HepG2 (cell line): ENCODE data around the gene NEGR1. TPM values are rescaled to one million over a fixed set of nuclear protein-coding genes. Genes with fewer than 3 reads are reported as not detected.
A peak's percentile ranks its signal among the peaks of the same experiment; 100 is the strongest.

Experiments used
- ATAC-seq: fragments of 200-7000 bp; cut with Tn5 transposase; 3 replicates; pipeline ENCODE4 v1.9.1; 2020; ENCODE audit warnings: mild to moderate bottlenecking, moderate library complexity
- BruUV-seq: library from RNA; stranded (reverse); fragments of 400-500 nt; replicated peaks from 2 replicates; lab custom pipeline; 2021; lab: Mats Ljungman, UMichigan
- CTCF ChIA-PET: fragments of 300-600 bp; formaldehyde crosslinking; extraction: SDS; loops from one replicate; lab custom pipeline; 2021; ENCODE audit warnings: low total read pairs, inconsistent platforms, low intra/inter-chr PET ratio; lab: Yijun Ruan, JAX
- POLR2A ChIA-PET: fragments of 350-600 bp; sonication (Branson Sonifier 250); formaldehyde crosslinking; loops from one replicate; lab custom pipeline; 2020; ENCODE audit warnings: antibody characterized with exemption, inconsistent platforms; lab: Yijun Ruan, JAX
- DNase-seq: peaks from one replicate; pipeline ENCODE4 v3.0.0-alpha.2; 2015; ENCODE audit warnings: low spot score
- FAIRE-seq: peaks from 3 replicates; lab custom pipeline; 2011; peaks lifted over from hg19 to GRCh38; lab: Jason Lieb, UNC
- H2AFZ ChIP-seq: one replicate; pipeline ENCODE4 v1.6.1; 2011; ENCODE audit warnings: low read length, inconsistent platforms
- H3K27ac ChIP-seq: fragments of 300-600 bp; 3 replicates; pipeline ENCODE4 v1.8.0; 2011; ENCODE audit warnings: mixed run types, mild to moderate bottlenecking, mixed read lengths, low read length, inconsistent platforms; ENCODE audit not compliant: insufficient read depth; ENCODE audit errors: extremely low read length
- H3K27me3 ChIP-seq, 2 experiments: fragments of 200-600 bp in 1 of 2; 2 replicates in 1 of 2; 3 replicates in 1 of 2; pipeline versions ENCODE4 v1.6.0 to v1.8.0; 2011; ENCODE audit warnings: low read length in 2 of 2, mild to moderate bottlenecking in 2 of 2, moderate library complexity in 2 of 2, inconsistent platforms in 1 of 2; ENCODE audit not compliant: insufficient read depth in 2 of 2, control insufficient read depth in 1 of 2
- H3K36me3 ChIP-seq, 2 experiments: fragments of 200-600 bp in 1 of 2; replicated peaks in 1 of 2; 2 replicates in 1 of 2; 3 replicates in 1 of 2; pipeline versions ENCODE4 v1.5.1 to v1.8.0; 2011; ENCODE audit warnings: low read length in 2 of 2, inconsistent platforms in 1 of 2; ENCODE audit not compliant: insufficient read depth in 2 of 2, control insufficient read depth in 1 of 2
- H3K4me1 ChIP-seq: 2 replicates; pipeline ENCODE4 v1.5.1; 2012; ENCODE audit warnings: low read length, inconsistent platforms; ENCODE audit not compliant: insufficient read depth
- H3K4me2 ChIP-seq: 2 replicates; pipeline ENCODE4 v1.6.0; 2011; ENCODE audit warnings: low read depth, low read length, inconsistent platforms
- H3K4me3 ChIP-seq, 3 experiments: fragments of 200-600 bp in 1 of 3; sonication (generic), shearing (Covaris generic) in 1 of 3; replicated peaks in 1 of 3; 2 replicates each; pipeline ENCODE4 v1.5.1; 2011 to 2016; ENCODE audit warnings: low read length in 3 of 3, inconsistent platforms in 2 of 3, low read depth in 2 of 3, mild to moderate bottlenecking in 2 of 3, control low read depth in 1 of 3, mixed read lengths in 1 of 3; ENCODE audit not compliant: insufficient read depth in 1 of 3
- H3K79me2 ChIP-seq: one replicate; pipeline ENCODE4 v1.6.1; 2011; ENCODE audit warnings: low read length, inconsistent platforms; ENCODE audit not compliant: insufficient read depth
- H3K9ac ChIP-seq: 2 replicates; pipeline ENCODE4 v1.6.0; 2011; ENCODE audit warnings: mild to moderate bottlenecking, low read depth, low read length, inconsistent platforms; ENCODE audit not compliant: insufficient read depth
- H3K9me3 ChIP-seq: 2 replicates; pipeline ENCODE4 v1.5.1; 2012; ENCODE audit warnings: mild to moderate bottlenecking, low read length
- H4K20me1 ChIP-seq: 2 replicates; pipeline ENCODE4 v1.6.0; 2011; ENCODE audit warnings: inconsistent platforms, mild to moderate bottlenecking, low read length, moderate library complexity; ENCODE audit not compliant: insufficient read depth
- ATF3 ChIP-seq: sonication (generic); formaldehyde crosslinking; IDR thresholded peaks from 2 replicates; pipeline ENCODE4 v1.4.0; 2020; ENCODE audit warnings: missing genetic modification reagents
- ATM ChIP-seq: fragments of 450-650 bp; IDR thresholded peaks from 2 replicates; pipeline ENCODE4 v1.7.1; 2017; ENCODE audit warnings: mild to moderate bottlenecking, borderline replicate concordance
- HOXD1 ChIP-seq: sonication (generic); formaldehyde crosslinking; IDR thresholded peaks from 2 replicates; pipeline ENCODE4 v1.5.0; 2020; ENCODE audit warnings: missing genetic modification reagents
- MAFF ChIP-seq: IDR thresholded peaks from 2 replicates; pipeline ENCODE4 v1.6.1; 2011; ENCODE audit warnings: low read depth, low read length, improper control_type of control experiment
- MAFK ChIP-seq, 2 experiments: IDR thresholded peaks in 1 of 2; conservative IDR thresholded peaks in 1 of 2; 2 replicates each; pipeline ENCODE4 v1.6.1; 2011; ENCODE audit warnings: improper control_type of control experiment in 2 of 2, low read length in 2 of 2
- MTF1 ChIP-seq: sonication (generic); formaldehyde crosslinking; IDR thresholded peaks from 2 replicates; pipeline ENCODE4 v1.5.0; 2020; ENCODE audit warnings: missing genetic modification reagents
- SRSF4 ChIP-seq: fragments of 200-400 bp; formaldehyde crosslinking; IDR thresholded peaks from one replicate; pipeline ENCODE4 v1.6.1; 2018; ENCODE audit warnings: mild to moderate bottlenecking, low read depth, low read length, moderate library complexity; ENCODE audit not compliant: poor library complexity, severe bottlenecking
- ZBTB39 ChIP-seq: sonication (generic); formaldehyde crosslinking; IDR thresholded peaks from 2 replicates; pipeline ENCODE4 v1.5.0; 2020; ENCODE audit warnings: missing genetic modification reagents
- ZFP1 ChIP-seq: IDR thresholded peaks from 2 replicates; pipeline ENCODE4 v1.6.1; 2016
- ZFYVE20 ChIP-seq: sonication (generic); formaldehyde crosslinking; IDR thresholded peaks from 2 replicates; pipeline ENCODE4 v1.8.0; 2023; ENCODE audit warnings: low read depth, mild to moderate bottlenecking, moderate library complexity, missing genetic modification reagents, borderline replicate concordance
- ZNF101 ChIP-seq: sonication (generic); formaldehyde crosslinking; IDR thresholded peaks from 2 replicates; pipeline ENCODE4 v1.4.0; 2020; ENCODE audit warnings: mild to moderate bottlenecking, low read depth, missing genetic modification reagents, borderline replicate concordance
- WGBS: methylation state at CpG from one replicate; pipeline ENCODE4 v1.1.6; 2017; ENCODE audit warnings: low lambda C conversion rate; 5-methylcytosine and 5-hydroxymethylcytosine counted together
- in situ Hi-C: cut with HindIII; loops from 2 replicates; pipeline ENCODE4 v1.10.0; 2017; ENCODE audit warnings: low pct_unique_long_range_greater_than_20kb; ENCODE audit not compliant: extremely low pct_ligation_motif_present
- intact Hi-C: fragments of 100-400 bp; cut with micrococcal nuclease; formaldehyde crosslinking; loops from one replicate; pipeline ENCODE4 v1.10.0; 2022; ENCODE audit not compliant: unreplicated experiment
- polyA plus RNA-seq, 8 experiments: library from polyadenylated mRNA; depleted of rRNA in 3 of 8; stranded (reverse) in 7 of 8; unstranded in 1 of 8; fragments of >200 nt; fragmentation: Illumina TruSeq in 4 of 8; extraction: Trizol in 4 of 8; gene quantifications; 2 replicates each; pipeline versions ENCODE4 v1.2.1 to v1.2.3, GENCODE V29; 2011 to 2016; ENCODE audit warnings: low read depth in 4 of 8, missing spikeins in 1 of 8, mixed read lengths in 1 of 8; ENCODE audit not compliant: insufficient read depth in 1 of 8
- total RNA-seq, 5 experiments: library from RNA; depleted of rRNA; stranded (reverse); fragments of >200 nt; fragmentation: Illumina TruSeq; extraction: Trizol; gene quantifications; 2 replicates each; pipeline ENCODE4 v1.2.3, GENCODE V29; 2016; ENCODE audit warnings: low read depth in 1 of 5

The NEGR1 gene
- total and polyA plus RNA-seq, 2 of the 13 experiments (the other 11 are each of a cell fraction or from before 2014, with no cell fraction given): not detected

GRCh38 chr1:71781450-71781849, 500.9 kb downstream of the NEGR1 start:
- WGBS: 1% methylated on average over 4 of the region's 4 CpGs
- no peak overlapping the region for H3K4me2 ChIP-seq
- H3K36me3 ChIP-seq: no peaks in the 10 kb centered on the region
- H3K9ac ChIP-seq: no peak overlapping the region
- H3K9me3 ChIP-seq: peaks cover 25% of the 10 kb centered on the region
- ChIA-PET POLR2A (no interaction called here), CTCF (no interaction called here)
- DNase-seq (no peak), FAIRE-seq (no peak), ATAC-seq (no peak)
- no peak overlapping the region for H3K4me3 ChIP-seq
- H3K27me3 ChIP-seq: no peaks in the 10 kb centered on the region
- H3K27ac ChIP-seq: no peak overlapping the region
- no peak overlapping the region for H2AFZ ChIP-seq
- H3K79me2 ChIP-seq: no peaks in the 10 kb centered on the region
- intact Hi-C loops: no loop called here
- H3K4me1 ChIP-seq: no peaks in the 10 kb centered on the region
- in situ Hi-C loops: no loop called here
- no peak for TF ChIP-seq ZFP1 (CRISPR knock-in tag)
- peak; percentile 38 to 53 for TF ChIP-seq MAFK (conservative IDR thresholded peaks at IDR 0.05 in 1 of 2, IDR thresholded peaks at IDR 0.05 in 1 of 2; ENCODE audit: low read length in 2 of 2)
- TF ChIP-seq MAFF: peak; percentile 26; the same call in 1 of the 2 replicates
- BruUV-seq: no TSS peak
- no peaks in the 10 kb centered on the region for H4K20me1 ChIP-seq

- H3K9ac ChIP-seq: no peak overlapping the region
- in situ Hi-C loops (no loop called here), intact Hi-C loops (no loop called here)
- DNase-seq (no peak), FAIRE-seq (no peak), ATAC-seq (no peak)
- CTCF ChIA-PET: no interaction called here
- H4K20me1 ChIP-seq: no peaks in the 10 kb centered on the region
- H3K4me1 ChIP-seq: no peaks in the 10 kb centered on the region
- no peak overlapping the region for H2AFZ ChIP-seq
- POLR2A ChIA-PET: no interaction called here
- 41% methylated on average over 3 of the region's 3 CpGs for whole genome bisulfite sequencing
- no peaks in the 10 kb centered on the region for H3K36me3 ChIP-seq
- BruUV-seq: no TSS peak
- H3K4me2 ChIP-seq: no peak overlapping the region
- H3K27me3 ChIP-seq: no peaks in the 10 kb centered on the region
- H3K9me3 ChIP-seq: peaks cover 24% of the 10 kb centered on the region
- H3K79me2 ChIP-seq: no peaks in the 10 kb centered on the region
- H3K27ac ChIP-seq: no peak overlapping the region
- no peak overlapping the region for H3K4me3 ChIP-seq
- TF ChIP-seq ZNF101 (CRISPR knock-in tag): no peak
- no peak for TF ChIP-seq ZBTB39 (CRISPR knock-in tag)
- no peak for TF ChIP-seq HOXD1 (CRISPR knock-in tag)
- TF ChIP-seq MTF1 (CRISPR knock-in tag): no peak
- no peak for TF ChIP-seq ATM
- no peak for TF ChIP-seq SRSF4
- TF ChIP-seq ATF3 (CRISPR knock-in tag): no peak
- TF ChIP-seq ZFYVE20 (CRISPR knock-in tag): no peak
Measured at GRCh38 chr1:71780681-71781080, 501.7 kb downstream of the NEGR1 start.
